Adipocyte (in vitro differentiated cells): ENCODE results near the gene SLC6A20.

Source experiments
- DNase-seq: peaks from one replicate; pipeline ENCODE4 v3.0.0-alpha.2; 2015; ENCODE audit warnings: low read depth
- H3K27me3 ChIP-seq: replicated peaks from 2 replicates; pipeline ENCODE4 v1.7.0; 2013; ENCODE audit warnings: mild to moderate bottlenecking, low read length, moderate library complexity; ENCODE audit not compliant: control insufficient read depth, insufficient read depth
- H3K36me3 ChIP-seq: 2 replicates; pipeline ENCODE4 v1.7.0; 2013; ENCODE audit warnings: low read length, mild to moderate bottlenecking, moderate library complexity; ENCODE audit not compliant: control insufficient read depth, insufficient read depth, severe bottlenecking
- H3K4me1 ChIP-seq: 2 replicates; pipeline ENCODE4 v1.7.0; 2013; ENCODE audit warnings: mild to moderate bottlenecking, low read length, moderate library complexity; ENCODE audit not compliant: control insufficient read depth, insufficient read depth
- H3K4me3 ChIP-seq: 2 replicates; pipeline ENCODE4 v1.7.0; 2013; ENCODE audit warnings: mild to moderate bottlenecking, low read length, moderate library complexity
- H3K9ac ChIP-seq: 2 replicates; pipeline ENCODE4 v1.7.0; 2013; ENCODE audit warnings: mild to moderate bottlenecking, low read length, moderate library complexity
- H3K9me3 ChIP-seq: 2 replicates; pipeline ENCODE4 v1.7.0; 2013; ENCODE audit warnings: mild to moderate bottlenecking, low read length, moderate library complexity; ENCODE audit not compliant: control insufficient read depth

The SLC6A20 gene

DNA sequence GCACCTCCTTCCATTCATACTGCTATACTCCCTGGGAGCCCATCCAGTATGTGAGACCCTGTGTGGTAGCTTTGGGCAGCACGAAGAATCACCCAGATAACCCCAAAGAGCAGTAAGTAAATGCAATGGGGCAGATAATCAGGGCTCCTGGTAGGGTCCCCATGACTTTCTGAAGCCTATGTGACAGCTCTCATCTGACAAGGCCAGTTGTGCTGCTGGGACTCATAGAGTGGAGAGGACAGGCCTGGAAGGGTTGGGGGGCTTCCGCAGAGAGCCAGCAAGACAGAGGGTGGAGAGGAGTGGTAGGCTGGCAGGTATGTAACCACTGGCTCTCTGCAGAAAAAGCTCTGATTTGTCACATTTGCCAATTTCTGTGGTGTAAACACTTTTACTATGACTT is 3.2 kb upstream of the SLC6A20 start:
- no peak overlapping the region for H3K4me3 ChIP-seq
- no peaks in the 10 kb centered on the region for H3K36me3 ChIP-seq
- peaks cover 56% of the 10 kb centered on the region for H3K27me3 ChIP-seq
- peaks cover 3% of the 10 kb centered on the region for H3K9me3 ChIP-seq
- H3K4me1 ChIP-seq: peaks cover 10% of the 10 kb centered on the region
- H3K9ac ChIP-seq: no peak overlapping the region
- DNase-seq: no peak

DNA sequence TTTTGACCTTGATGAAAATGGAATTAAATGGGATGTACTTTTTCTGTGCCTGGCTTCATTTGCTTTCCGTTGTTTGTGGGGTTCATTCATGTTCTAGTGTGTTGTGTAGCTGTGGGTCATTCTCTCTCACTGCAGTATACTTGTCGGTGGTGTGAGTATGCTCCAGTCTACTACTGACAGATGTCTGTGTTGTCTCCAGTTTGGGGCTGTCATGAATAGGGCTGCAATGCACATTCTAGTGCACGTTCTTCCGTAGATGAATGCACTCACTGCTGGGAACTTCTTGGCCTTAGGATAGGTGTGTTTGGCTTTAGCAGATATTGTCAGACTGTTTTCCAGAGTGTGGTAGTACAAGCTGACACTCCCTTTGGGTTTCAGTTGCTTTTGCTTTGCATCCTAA is 1.7 kb upstream of the SLC6A20 start:
- Histone ChIP-seq H3K9ac (no peak overlapping the region), H3K36me3 (no peaks in the 10 kb centered on the region), H3K27me3 (peaks cover 67% of the 10 kb centered on the region), H3K4me1 (peaks cover 10% of the 10 kb centered on the region), H3K9me3 (peaks cover 3% of the 10 kb centered on the region), H3K4me3 (no peak overlapping the region)
- no peak for DNase-seq

DNA sequence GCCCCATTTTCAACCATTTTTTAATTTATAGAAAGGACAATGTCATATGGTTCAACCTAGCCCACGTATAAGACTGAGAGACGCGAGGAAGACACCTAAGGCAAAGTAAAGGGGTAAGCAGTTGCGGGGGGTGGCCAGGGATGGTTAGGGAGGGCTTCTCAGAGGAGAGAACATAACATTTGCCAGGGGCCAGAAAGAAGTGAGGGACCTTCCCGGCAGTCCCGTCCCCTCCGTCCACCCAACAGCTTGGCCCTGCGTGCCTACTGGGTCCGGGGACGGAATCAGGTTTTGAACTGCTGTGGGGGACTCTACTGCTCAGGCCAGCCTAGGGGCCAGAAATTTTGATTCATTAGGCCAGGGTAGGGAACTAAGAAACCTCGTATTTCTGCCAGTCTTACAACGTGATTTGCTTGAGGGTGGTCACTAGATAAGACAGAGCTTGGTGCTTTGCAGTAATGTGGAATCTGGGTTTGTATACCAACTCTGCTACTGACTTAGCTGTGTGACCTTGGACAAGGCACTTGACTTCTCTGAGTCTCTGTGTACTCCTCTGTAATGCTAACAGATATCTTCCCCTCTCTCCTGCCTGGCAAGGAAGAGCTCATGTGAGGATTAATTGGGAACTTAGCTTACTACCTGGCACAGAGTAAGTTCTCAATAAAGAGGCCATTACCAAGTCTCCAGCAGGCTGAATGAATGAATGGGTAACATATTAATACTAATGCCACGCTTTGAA is 734 bp upstream of the SLC6A20 start:
- Histone ChIP-seq H3K36me3 (no peaks in the 10 kb centered on the region), H3K4me1 (peaks cover 10% of the 10 kb centered on the region), H3K9me3 (peaks cover 3% of the 10 kb centered on the region), H3K4me3 (no peak overlapping the region), H3K9ac (no peak overlapping the region), H3K27me3 (peaks cover 77% of the 10 kb centered on the region)
- no peak for DNase-seq

GRCh38 chr3:45795509-45795881 is 841 bp downstream of the SLC6A20 start:
- Histone ChIP-seq H3K27me3 (peaks cover 88% of the 10 kb centered on the region), H3K9me3 (peaks cover 3% of the 10 kb centered on the region), H3K4me1 (peaks cover 10% of the 10 kb centered on the region), H3K9ac (no peak overlapping the region), H3K36me3 (no peaks in the 10 kb centered on the region), H3K4me3 (peak overlapping the region; percentile 65)
- DNase-seq: no peak

- peaks cover 7% of the 10 kb centered on the region for H3K9me3 ChIP-seq
- no peak for DNase-seq
- H3K36me3 ChIP-seq: no peaks in the 10 kb centered on the region
- no peak overlapping the region for H3K4me3 ChIP-seq
- no peak overlapping the region for H3K9ac ChIP-seq
- H3K27me3 ChIP-seq: peaks cover 86% of the 10 kb centered on the region
- H3K4me1 ChIP-seq: peaks cover 10% of the 10 kb centered on the region
Observed at GRCh38 chr3:45794660-45795059, 1.7 kb downstream of the SLC6A20 start.

GRCh38 chr3:45794177-45794560 is 2.2 kb downstream of the SLC6A20 start:
- Histone ChIP-seq H3K27me3 (peaks cover 81% of the 10 kb centered on the region), H3K9ac (no peak overlapping the region), H3K9me3 (peaks cover 10% of the 10 kb centered on the region), H3K4me1 (peaks cover 10% of the 10 kb centered on the region), H3K4me3 (no peak overlapping the region), H3K36me3 (no peaks in the 10 kb centered on the region)
- DNase-seq: no peak

DNA sequence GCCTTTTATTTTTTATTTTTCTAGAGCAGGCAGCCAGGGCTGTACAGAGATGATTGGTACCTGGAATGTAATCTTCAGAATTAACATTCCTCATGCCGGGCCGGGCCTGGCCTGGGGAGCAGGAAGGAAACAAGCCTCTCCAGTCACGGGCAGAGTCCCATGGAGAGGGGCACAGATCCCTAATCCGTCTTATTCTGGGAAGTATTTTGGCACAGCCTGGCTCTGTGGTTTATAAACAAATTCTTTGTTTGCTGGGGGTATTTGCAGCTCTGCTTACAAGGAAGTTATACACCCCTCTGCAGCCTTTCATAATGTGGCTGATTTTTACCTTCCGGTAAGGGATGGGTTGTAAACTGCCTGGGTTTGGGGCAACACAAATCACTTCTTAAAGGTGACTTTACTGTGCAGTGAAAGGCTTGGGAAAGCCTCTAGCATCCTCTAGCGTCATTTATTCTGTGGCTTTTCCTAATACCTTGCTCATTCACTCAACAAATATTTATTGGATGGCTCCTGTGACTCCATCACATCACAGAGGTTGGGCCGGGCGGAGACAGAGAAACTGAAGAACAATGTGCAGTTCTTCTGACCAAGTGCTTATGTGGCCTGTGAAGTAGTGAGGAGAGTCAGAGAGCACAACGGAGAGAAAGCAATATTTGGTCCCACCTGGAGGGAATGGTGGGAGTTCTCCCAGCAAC is 2.7 kb downstream of the SLC6A20 start:
- Histone ChIP-seq H3K27me3 (peaks cover 76% of the 10 kb centered on the region), H3K4me1 (peaks cover 10% of the 10 kb centered on the region), H3K9me3 (peaks cover 14% of the 10 kb centered on the region), H3K36me3 (no peaks in the 10 kb centered on the region), H3K9ac (no peak overlapping the region), H3K4me3 (no peak overlapping the region)
- DNase-seq: no peak

GRCh38 chr3:45792516-45793172 is 3.7 kb downstream of the SLC6A20 start:
- no peak overlapping the region for H3K9ac ChIP-seq
- no peaks in the 10 kb centered on the region for H3K36me3 ChIP-seq
- H3K9me3 ChIP-seq: peaks cover 20% of the 10 kb centered on the region
- no peak overlapping the region for H3K4me3 ChIP-seq
- DNase-seq: no peak
- peaks cover 68% of the 10 kb centered on the region for H3K27me3 ChIP-seq
- peaks cover 10% of the 10 kb centered on the region for H3K4me1 ChIP-seq

- Histone ChIP-seq H3K27me3 (peaks cover 68% of the 10 kb centered on the region), H3K9ac (no peak overlapping the region), H3K36me3 (no peaks in the 10 kb centered on the region), H3K4me1 (peaks cover 10% of the 10 kb centered on the region), H3K9me3 (peaks cover 20% of the 10 kb centered on the region), H3K4me3 (no peak overlapping the region)
- DNase-seq: no peak
Observed at GRCh38 chr3:45792036-45792435, 4.3 kb downstream of the SLC6A20 start.

GRCh38 chr3:45790596-45790995 is 5.7 kb downstream of the SLC6A20 start:
- H3K4me1 ChIP-seq: no peaks in the 10 kb centered on the region
- H3K9me3 ChIP-seq: peaks cover 20% of the 10 kb centered on the region
- no peak for DNase-seq
- H3K27me3 ChIP-seq: peaks cover 57% of the 10 kb centered on the region
- no peak overlapping the region for H3K4me3 ChIP-seq
- no peak overlapping the region for H3K9ac ChIP-seq
- no peaks in the 10 kb centered on the region for H3K36me3 ChIP-seq

DNA sequence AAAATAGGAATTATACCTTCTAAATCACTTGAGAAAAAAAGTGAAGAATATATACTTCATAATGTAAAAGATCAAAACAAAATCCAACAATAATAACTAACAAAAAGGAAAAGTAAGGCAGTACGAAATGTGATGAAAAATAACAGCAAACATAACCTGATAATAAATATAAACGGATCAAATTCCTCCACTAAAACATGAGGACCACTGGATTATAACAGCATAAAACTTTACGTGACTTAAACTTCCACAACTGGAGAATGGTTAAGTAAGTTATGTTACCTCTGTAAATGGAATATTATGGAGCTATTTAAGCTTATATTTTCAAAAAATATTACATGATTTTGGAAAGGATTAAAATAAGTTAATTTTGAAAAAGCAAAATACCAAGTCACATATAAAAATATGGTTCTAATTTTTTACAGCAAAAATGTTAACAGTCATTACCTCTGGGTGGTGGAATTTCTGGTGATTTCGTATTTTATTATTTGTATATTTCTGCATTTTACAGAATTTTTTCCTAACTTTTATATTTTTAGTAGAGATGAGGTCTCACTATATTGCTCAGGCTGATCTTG is 7.0 kb downstream of the SLC6A20 start:
- Histone ChIP-seq H3K27me3 (peaks cover 52% of the 10 kb centered on the region), H3K36me3 (no peaks in the 10 kb centered on the region), H3K9ac (no peak overlapping the region), H3K4me1 (no peaks in the 10 kb centered on the region), H3K9me3 (peaks cover 29% of the 10 kb centered on the region), H3K4me3 (no peak overlapping the region)
- DNase-seq: no peak
